ENCODE data around the gene KYNU.
"Not testable (repeated sequence)": the region's sequence is repeated elsewhere in the genome, so short reads cannot be mapped to it uniquely, and the experiment has no call there.

Gene KYNU

DNA sequence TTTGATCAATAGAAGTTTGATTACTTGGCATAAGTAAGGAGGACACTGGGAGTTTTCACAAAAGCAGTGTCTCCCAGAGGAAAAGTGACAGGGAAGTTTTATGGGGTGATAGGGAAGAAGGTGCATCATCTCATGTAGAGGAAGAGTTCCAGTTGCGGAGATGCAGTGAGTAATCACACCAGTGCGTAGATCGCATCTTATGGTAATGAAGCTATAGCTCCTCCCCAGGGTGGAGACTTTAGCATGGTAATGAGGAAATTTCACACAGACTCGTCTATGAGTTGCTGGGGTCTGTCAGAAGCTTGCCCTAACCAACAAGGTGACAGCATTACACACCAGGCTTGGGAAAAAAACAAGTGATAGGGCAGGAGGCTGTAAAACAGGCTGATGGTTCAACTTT is 49.0 kb downstream of the KYNU start:
- FAIRE-seq = no peak

DNA sequence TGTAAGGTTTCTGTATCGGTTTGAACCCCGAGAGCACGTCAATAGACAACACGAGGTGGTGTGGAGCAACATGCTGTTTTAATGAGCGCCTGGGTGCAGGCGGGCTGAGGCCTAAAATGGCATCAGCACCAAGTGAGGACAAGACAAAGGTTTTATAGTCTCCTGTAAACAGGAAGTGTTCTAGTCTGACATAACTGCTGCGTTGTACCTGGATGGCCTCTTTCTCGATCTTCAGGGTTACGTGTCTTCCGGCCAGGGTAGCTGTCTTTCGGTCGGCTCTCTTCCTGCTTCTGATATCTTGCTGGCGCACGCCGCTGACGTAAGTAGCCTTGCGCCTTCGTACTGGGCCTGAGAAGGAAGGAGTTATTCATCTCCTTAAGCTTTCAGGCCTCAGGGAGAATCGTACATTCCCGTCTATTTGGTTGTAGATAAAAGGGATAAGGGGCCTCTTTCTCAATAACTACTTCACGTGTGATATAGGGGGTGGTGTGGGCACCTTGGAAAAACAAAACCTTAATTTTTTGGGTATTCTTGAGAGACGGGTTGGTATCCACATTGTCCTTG is 53.5 kb downstream of the KYNU start:
- FAIRE-seq = no peak

DNA sequence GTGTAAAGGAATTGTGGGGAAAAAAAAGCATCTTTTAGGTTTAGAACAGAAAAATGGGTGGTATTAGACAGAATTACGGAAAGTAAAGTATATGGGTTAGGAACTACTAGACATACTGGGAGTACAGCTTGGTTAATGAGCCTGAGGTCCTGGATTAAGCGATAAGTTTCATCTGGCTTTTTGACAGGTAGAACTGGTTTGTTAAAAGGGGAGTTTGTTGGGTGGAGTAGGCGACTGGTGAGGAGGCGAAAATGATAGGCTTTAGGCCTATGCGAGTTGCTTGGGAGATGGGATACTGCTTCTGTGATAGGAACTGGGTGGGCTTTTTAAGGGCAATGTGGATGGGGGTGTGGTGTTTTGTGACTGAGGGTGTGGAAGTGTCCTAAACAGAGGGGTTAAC is 56.5 kb downstream of the KYNU start:
- no peak for FAIRE-seq

DNA sequence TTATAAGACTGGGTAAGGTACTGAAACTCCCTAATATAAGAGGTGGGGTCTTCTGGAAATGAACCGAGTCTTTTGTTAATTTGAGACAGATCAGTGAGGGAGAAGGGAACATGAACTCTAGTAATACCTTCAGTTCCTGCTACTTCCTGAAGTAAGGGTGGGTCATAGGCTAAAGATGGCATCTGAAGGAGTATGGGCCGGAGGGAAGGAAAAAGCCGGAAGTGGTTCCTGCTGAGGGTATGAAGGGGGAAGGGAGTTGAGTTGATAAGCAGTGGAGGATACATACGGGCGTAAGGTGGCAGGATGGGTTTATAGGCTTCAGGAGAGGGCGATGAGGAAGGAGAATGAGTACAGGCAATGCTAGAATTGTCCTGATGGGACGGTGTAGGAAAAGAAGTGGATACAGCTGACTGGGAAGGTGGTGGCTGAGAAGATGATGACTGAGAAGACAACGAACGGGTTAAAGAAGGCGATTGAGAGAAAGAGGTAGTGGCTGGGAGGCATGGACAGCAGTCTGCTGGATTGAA is 58.2 kb downstream of the KYNU start:
- FAIRE-seq = no peak

DNA sequence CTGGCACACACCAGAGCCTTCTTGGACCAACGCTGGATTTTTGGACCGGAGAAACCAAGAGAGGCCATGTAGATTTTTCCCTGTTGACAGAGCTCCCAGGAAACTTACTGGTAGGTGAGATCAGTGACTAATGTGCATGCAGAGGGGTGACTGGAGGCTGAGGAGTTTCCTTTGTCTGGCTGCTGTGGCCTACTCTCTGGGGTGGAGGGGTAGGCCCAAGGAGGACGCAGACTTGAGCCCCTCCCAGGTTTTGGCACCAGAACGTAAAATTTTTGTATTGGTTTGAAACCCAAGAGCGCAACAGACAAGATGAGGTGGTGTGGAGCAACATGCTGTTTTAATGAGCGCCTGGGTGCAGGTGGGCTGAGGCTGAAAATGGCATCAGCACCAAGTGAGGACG is 59.2 kb downstream of the KYNU start:
- no peak for FAIRE-seq

DNA sequence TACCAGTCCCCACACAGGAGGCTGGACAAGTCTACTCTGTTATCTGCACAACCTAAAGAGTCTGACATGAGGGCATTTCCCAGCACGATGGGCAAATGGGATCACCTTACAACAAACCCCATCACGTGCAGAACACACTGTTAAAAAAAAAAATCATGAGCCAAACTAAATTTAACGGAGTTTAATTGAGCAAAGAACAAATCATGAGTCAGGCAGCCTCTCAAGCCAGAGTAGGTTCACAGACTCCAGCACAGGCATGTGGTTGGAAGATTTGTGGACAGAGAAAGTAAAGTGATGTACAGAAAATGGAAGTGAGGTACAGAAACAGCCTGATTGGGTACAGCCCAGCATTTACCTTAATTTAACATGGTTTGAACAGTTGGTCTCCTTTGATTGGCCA is 59.9 kb downstream of the KYNU start:
- FAIRE-seq = no peak

DNA sequence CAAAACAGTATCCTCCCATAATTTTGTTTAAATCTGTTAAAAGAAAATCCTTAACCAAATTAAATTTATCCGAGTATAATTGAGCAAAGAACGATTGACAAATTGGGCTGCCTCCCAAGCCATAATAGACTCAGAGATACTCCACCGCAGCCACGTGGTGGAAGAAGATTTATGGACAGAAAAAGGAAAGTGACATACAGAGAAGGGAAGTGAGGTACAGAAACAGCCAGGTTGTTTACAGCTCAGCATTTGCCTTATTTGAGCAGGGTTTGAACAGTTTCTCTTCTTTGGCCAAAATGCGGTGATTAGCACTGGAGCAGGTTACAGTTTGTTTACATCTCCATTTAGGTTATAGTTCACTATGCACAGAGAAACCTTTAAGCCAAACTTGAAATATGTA is 60.8 kb downstream of the KYNU start:
- no peak for FAIRE-seq

DNA sequence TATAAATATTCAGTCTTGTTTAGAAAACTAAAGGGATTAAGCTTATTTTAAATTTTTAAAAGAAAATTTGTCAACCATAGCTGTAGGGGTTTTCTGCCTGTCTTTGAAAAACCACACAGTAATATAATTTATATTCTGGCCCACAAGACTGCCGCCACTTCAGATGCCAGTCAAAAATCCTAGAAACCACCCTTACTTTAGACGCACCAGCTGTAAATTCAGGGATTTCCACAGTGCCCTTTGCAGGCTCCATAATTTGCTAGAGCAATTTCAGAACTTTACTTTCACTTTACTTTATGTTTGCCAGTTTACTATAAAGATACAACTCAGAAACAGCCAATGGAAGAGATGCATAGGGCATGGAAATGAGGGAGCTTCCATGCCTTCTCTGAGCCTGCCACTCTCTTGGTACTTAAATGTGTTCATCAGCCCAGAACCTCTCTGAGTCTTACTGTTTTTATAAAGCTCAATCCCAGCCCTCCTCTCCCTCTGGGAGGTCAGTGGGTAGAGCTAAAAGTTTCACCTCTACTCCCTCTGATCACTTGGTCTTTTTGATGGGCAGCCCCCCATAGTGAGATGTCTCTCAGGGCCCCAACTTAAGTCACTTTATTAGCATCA is 63.3 kb downstream of the KYNU start:
- FAIRE-seq = no peak

DNA sequence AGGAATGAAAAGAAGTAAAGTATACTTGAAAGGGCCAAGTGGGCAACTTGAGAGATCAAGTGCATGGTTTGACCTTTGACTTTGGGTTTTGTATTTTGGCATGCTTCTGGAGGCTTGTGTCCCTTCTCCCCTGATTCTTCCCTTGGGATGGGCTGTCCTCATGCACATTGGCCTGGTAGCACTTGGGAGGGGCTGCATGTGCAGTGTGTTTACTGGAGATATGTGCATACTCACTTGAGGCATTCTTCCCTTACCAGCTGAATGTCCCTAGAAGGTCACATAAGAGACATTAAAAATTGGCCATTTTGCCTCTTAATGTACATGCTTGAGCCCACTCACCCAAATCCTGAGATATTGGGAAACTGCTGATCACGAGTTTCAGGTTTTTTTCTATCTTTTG is 65.2 kb downstream of the KYNU start:
- FAIRE-seq = no peak

DNA sequence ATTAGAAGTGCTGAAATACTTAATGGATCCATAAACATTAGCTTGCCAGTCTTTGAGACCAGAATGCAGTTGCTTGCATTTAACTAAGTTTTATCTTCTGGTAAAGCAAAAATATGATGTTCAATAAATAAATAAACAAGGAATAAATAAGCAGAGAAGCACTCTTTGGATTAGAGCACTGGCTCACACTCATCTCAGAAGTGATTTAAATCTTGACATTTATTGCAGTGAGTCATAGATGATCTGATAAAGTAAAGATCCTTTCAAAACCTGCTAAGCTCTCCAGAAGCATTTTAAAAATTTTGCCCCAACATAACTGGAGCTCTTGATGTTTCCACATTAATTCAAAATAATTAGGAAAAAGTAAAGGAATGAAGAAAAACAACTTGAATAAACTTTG is 66.8 kb downstream of the KYNU start:
- no peak for FAIRE-seq

DNA sequence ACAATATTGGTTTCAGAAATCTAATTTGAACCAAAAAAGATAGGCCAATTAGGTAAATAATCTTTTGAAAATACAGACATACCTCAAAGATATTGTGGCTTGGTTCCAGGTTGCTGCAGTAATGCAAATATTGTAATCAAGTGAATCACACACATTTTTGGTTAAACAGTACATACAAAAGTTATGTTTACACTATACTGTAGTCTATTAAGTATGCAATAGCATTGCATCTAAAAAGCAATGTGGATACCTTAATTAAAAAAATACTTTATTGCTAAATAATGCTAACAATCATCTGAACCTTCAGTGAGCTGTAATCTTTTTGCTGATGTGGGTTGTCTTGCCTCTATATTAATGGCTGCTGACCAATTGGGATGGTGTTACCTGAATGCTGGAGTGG is 67.3 kb downstream of the KYNU start:
- no peak for FAIRE-seq

DNA sequence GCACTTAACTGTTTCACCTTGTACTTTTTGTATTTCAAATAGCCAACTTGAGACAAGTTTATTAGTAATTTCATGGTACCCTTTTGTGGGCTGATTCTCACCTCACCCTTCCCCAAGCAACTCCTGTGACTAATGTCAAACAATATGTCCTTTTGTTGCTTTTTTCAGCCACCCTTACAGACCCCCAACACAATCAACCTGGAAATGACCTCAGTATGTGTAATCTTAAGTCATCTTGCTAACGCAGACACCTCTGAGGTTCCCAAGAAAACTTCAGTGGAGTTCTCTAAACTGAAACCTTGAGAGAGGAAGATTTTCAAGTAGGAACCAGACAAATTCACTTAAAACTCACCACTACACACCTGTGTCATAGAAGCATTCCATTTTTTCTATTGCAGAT is 69.5 kb downstream of the KYNU start:
- no peak for FAIRE-seq

DNA sequence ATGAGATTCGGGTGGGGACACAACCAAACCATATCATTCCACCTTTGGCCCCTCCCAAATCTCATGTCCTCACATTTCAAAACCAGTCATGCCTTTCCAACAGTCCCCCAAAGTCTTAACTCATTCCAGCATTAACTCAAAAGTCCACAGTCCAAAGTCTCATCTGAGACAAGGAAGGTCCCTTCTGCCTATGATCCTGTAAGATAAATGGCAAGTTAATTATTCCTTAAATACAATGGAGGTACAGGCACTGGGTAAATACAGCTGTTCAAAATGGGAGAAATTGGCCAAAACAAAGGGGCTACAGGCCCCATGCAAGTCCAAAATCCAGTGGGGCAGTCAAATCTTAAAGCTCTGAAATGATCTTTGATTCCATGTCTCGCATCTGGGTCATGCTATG is 71.3 kb downstream of the KYNU start:
- not testable (repeated sequence) for FAIRE-seq

DNA sequence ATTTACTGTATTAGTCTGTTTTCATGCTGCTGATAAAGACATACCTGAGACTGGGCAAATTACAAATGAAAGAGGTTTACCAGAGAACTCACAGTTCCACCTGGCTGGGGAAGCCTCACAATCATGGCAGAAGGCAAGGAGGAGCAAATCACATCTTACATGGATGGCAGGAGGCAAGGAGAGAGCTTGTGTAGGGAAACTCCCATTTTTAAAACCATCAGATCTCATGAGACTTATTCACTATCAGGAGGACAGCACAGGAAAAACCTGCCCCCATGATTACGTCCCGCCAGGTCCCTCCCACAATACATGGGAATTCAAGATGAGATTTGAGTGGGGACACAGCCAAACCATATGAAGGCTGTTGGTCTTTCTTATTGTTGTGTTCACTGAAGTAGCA is 72.9 kb downstream of the KYNU start:
- FAIRE-seq = not testable (repeated sequence)

DNA sequence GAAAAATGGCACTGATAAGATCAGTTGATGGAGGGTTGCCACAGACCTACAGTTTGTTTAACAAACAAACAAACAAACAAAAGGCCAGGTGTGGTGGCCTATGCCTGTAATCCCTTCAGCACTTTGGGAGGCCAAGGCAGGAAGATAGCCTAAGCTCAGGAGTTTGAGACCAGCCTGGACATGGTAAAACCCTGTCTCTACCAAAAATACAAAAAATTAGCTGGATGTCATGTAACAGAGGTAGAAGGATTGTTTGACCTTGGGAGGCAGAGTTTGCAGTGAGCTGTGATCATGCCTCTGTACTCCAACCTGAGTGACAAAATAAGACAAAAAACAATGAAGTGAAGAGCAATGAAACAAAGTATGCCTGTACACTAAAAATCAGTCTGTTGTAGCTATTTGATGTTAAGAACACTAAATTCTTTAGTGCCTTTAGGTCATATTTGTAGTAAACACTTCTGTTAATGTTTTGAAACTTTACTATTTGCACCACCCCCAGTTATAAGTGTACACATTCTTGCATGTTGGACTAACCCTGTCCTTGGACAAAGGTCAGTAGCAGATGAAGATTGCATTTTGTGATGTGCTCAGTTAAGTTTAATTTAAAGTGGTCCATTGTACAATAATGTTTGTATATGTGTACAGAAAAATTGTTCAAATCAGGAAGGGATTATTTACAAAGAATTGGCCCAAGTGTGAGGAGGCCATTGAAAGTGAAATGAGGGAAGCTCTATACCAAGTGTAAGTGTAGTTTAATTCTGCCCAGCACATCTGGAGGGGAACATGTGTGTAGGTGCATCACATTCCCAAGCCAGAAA is 73.9 kb downstream of the KYNU start:
- no peak for FAIRE-seq

DNA sequence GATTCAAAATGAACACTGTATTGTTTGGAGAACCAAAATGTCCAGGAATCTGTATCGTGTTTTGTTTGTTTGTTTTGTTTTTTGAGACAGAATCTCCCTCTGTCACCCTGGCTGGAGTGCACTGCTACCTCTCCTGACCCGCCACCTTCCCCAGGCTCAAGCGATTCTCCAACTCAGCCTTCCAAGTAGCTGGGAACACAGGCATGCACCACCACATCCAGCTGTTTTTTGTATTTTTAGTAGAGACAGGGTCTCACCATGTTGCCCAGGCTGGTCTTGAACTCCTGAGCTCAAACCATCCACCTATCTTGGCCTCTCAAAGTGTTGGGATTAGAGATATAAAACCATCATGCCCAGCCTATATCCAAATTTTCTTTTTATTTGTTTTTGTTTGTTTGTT is 74.6 kb downstream of the KYNU start:
- no peak for FAIRE-seq

DNA sequence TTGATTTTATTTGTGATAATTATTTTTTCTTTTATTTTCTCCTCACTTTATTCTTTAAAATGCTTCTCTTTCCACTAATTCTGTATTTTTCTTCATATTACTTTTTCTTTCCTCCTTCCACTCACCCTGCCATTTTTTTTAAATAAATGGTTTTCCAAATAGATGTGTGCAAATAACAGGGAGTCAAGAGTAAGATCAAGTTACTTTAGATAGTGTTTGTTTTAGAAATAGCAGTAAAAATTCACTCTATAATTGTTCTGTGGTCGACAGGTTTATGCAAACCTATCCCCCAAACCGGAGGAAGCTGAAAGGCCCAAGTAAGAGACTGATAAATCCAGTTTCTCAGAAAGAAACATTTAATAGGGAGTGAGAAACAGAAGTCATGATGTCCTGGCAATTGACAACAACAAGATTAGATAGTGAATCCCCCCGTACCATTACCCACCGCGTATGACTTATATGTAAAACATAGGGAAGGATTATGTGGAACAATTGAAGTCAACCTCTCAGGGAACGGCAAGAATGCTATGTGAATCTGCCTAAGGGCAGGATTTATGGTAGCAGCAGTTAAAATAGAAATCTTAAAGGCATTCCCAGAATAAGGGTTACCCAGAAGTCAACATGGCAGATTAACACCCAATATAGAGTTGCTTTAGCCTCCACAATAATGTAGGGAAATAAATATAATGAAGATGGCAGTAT is 75.5 kb downstream of the KYNU start:
- FAIRE-seq = no peak

DNA sequence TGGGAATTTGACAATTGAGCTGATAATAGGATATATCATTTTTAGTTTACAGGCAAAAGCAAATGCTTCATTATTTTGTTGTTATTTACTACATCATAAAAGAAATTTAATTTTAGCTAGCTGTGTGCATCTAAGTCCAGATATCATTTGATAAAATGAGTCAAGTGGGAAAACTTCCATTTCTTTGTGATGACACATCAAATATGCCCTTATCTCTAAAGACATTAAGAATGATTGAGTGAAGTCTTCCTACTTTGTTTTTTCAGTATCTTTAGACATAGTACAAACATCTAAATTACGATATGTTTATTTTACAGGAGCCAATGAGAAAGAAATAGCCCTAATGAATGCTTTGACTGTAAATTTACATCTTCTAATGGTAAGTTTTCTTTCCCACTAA is 77.0 kb downstream of the KYNU start:
- FAIRE-seq = no peak

DNA sequence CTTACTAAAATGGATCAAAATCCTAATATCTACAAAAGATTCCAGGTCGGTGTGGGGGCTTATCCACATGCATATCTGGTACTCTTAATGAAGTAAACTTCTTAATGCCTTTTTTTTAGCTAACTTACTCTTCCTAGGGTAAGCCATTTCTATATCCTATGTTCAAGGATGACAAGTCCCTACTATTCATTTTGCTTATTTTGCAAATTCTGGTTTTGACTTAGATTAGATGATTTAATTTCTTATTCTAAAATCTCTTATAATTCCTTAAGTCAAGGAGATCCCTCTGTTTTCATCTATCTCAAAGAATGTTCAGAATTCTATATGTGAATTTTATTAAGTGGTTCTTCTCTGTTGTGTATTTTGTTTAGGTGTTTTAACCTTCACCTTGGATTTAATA is 79.7 kb downstream of the KYNU start:
- FAIRE-seq = no peak

DNA sequence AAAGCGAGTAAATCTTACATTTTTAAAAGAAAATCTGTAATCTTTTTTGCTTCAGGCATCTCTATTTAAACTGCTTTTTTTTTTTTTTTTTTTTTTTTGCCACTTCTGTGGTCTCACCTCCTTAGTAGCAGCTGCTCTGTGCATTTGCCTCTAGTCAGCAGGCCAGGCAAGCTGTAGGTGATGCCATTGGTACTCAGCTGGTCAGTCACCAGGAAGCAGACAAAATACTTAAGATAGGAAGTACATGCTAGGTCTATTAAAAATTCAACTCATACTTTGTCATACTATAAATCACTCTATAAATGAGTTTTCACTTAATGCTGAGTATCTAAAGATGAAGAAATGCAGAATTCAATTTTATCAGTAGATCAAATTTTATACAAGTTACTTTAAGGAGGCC is 83.7 kb downstream of the KYNU start:
- no peak for FAIRE-seq

DNA sequence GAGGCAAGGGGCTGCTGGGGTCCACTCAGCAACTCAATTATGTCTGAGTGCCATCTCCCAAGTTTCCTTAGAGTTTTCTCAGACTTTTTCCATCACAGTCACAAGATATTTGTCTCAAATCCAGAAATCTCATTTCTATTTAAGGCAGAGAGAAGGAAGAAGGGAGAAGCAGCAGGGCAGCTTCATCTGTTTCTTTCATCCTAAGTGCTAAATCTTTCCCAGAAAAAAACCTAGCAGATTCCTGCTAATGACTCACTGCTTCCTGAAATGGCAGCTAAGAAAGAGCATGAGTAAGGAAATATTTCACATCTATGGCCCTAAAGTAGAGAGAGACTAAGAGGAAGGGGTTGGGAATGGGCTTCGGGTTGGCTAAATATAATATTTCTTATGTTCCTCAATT is 88.0 kb downstream of the KYNU start:
- no peak for FAIRE-seq

DNA sequence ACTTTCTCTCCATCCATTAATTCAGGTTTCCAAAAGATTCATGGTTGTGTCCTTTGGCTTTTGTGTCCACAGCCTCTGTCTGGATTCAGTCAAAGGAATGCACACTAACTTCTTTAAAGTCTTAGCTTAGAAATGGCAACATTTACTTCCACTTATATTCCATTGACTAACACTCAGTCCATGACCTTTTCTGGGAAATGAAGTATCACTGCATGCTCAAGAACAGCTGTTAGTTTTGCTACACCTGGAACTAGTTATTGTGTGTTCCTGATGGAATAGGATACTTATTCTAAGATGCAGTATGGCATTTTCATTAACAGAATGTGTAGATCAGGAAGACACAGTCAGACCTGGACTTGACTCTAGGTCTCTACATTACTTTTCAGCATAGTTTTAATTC is 88.8 kb downstream of the KYNU start:
- no peak for FAIRE-seq

DNA sequence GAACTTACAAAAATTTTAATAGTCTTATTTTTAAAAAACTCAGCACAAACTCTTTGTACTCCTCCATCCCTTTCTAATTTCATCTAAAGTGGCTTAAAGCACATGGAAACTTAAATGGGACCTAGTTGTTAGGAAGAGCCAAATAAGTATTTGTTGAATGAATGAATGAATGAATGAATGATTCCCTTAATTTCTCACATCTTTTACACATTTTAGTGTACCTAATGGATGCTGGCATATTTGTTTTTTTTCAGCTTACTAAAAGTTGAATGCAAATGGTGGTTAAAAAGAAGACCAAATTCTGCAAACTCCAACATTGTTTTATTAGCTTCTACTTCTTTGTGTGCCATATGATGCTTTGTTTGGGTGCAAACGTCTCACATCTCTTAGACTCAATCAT is 89.6 kb downstream of the KYNU start:
- no peak for FAIRE-seq

Data from colon (tissue), 2 donors.